HFFc6 (cell line): ENCODE results near the gene PCSK5. TPM values are rescaled to one million over a fixed set of nuclear protein-coding genes. Genes with fewer than 3 reads are reported as not detected.

Experiments
- DNase-seq: peaks from one replicate; pipeline ENCODE4 v3.0.0-alpha.2; 2018
- H3K27ac Mint-ChIP-seq: 2 replicates; pipeline ENCODE4 v1.8.0; 2020; ENCODE audit warnings: mild to moderate bottlenecking, mixed read lengths
- H3K27me3 Mint-ChIP-seq: 2 replicates; pipeline ENCODE4 v1.8.0; 2021; ENCODE audit warnings: mild to moderate bottlenecking, moderate library complexity, mixed read lengths; ENCODE audit not compliant: insufficient read depth
- H3K36me3 Mint-ChIP-seq: 2 replicates; pipeline ENCODE4 v1.8.0; 2021; ENCODE audit warnings: low read depth, mixed read lengths
- H3K4me1 Mint-ChIP-seq: 2 replicates; pipeline ENCODE4 v1.8.0; 2020; ENCODE audit warnings: low read depth, mixed read lengths
- H3K4me3 Mint-ChIP-seq: 2 replicates; pipeline ENCODE4 v1.8.0; 2020; ENCODE audit warnings: mild to moderate bottlenecking, moderate library complexity, mixed read lengths
- H3K9me3 Mint-ChIP-seq: 2 replicates; pipeline ENCODE4 v1.8.0; 2020; ENCODE audit warnings: mild to moderate bottlenecking, mixed read lengths
- CTCF ChIP-seq: fragments of 200-600 bp; sonication (generic); IDR thresholded peaks from 2 replicates; pipeline ENCODE4 v1.5.0; 2021; ENCODE audit warnings: antibody characterized with exemption, mild to moderate bottlenecking
- total RNA-seq, 6 experiments: library from RNA; stranded (reverse); fragmentation: NEBNext Ultra II Directional; extraction: Animal tissue kit (Norgen Biotek cat#: 25700); gene quantifications; 2 replicates in 1 of 6; 3 replicates in 5 of 6; pipeline ENCODE4 v1.2.3, GENCODE V29; 2021

Gene PCSK5
- total RNA-seq, 6 experiments from 2014 or later, result 0.18 to 0.36 (median 0.22) TPM

- H3K27me3 Mint-ChIP-seq, result no peaks in the 10 kb centered on the region; the same call in 1 of the 2 replicates
- H3K27ac Mint-ChIP-seq, result no peak overlapping the region
- no peak for TF ChIP-seq CTCF
- H3K4me3 Mint-ChIP-seq, result no peak overlapping the region
- H3K4me1 Mint-ChIP-seq, result no peaks in the 10 kb centered on the region
- no peak for DNase-seq
- no peaks in the 10 kb centered on the region for H3K36me3 Mint-ChIP-seq
- peaks cover 25% of the 10 kb centered on the region for H3K9me3 Mint-ChIP-seq
Observed at GRCh38 chr9:76185432-76185831, 295.0 kb downstream of the PCSK5 start.

- Mint-ChIP-seq H3K9me3 (peaks cover 16% of the 10 kb centered on the region), H3K27me3 (no peaks in the 10 kb centered on the region; the same call in 1 of the 2 replicates), H3K4me3 (no peak overlapping the region), H3K27ac (no peak overlapping the region), H3K4me1 (no peaks in the 10 kb centered on the region), H3K36me3 (no peaks in the 10 kb centered on the region)
- DNase-seq, result no peak
- no peak for TF ChIP-seq CTCF
Observed at GRCh38 chr9:76188286-76188685, 297.8 kb downstream of the PCSK5 start.

- Mint-ChIP-seq H3K27ac (no peak overlapping the region), H3K4me1 (no peaks in the 10 kb centered on the region), H3K36me3 (no peaks in the 10 kb centered on the region), H3K9me3 (peaks cover 16% of the 10 kb centered on the region), H3K4me3 (no peak overlapping the region), H3K27me3 (no peaks in the 10 kb centered on the region; the same call in 1 of the 2 replicates)
- DNase-seq, result no peak
- no peak for TF ChIP-seq CTCF
Observed at GRCh38 chr9:76188905-76189304, 298.4 kb downstream of the PCSK5 start.

- Mint-ChIP-seq H3K4me1 (no peaks in the 10 kb centered on the region), H3K9me3 (peaks cover 16% of the 10 kb centered on the region), H3K36me3 (no peaks in the 10 kb centered on the region), H3K27ac (no peak overlapping the region), H3K27me3 (no peaks in the 10 kb centered on the region; the same call in 1 of the 2 replicates), H3K4me3 (no peak overlapping the region)
- no peak for TF ChIP-seq CTCF
- no peak for DNase-seq
Observed at GRCh38 chr9:76191493-76191892, 301.0 kb downstream of the PCSK5 start.

- H3K4me3 Mint-ChIP-seq, result no peak overlapping the region
- no peaks in the 10 kb centered on the region; the same call in 1 of the 2 replicates for H3K27me3 Mint-ChIP-seq
- no peak overlapping the region for H3K27ac Mint-ChIP-seq
- TF ChIP-seq CTCF, result no peak
- H3K36me3 Mint-ChIP-seq, result no peaks in the 10 kb centered on the region
- peaks cover 16% of the 10 kb centered on the region for H3K9me3 Mint-ChIP-seq
- DNase-seq, result no peak
- no peaks in the 10 kb centered on the region for H3K4me1 Mint-ChIP-seq
Observed at GRCh38 chr9:76192013-76192412, 301.5 kb downstream of the PCSK5 start.

GRCh38 chr9:76194896-76195295, 304.4 kb downstream of the PCSK5 start:
- no peak for TF ChIP-seq CTCF
- Mint-ChIP-seq H3K27ac (no peak overlapping the region), H3K4me1 (no peaks in the 10 kb centered on the region), H3K27me3 (no peaks in the 10 kb centered on the region; the same call in 1 of the 2 replicates), H3K9me3 (peaks cover 5% of the 10 kb centered on the region), H3K36me3 (no peaks in the 10 kb centered on the region), H3K4me3 (no peak overlapping the region)
- no peak for DNase-seq
